GM18505 (cell line): ENCODE data around the gene LDB3.
"Not testable (repeated sequence)": the region's sequence is repeated elsewhere in the genome, so short reads cannot be mapped to it uniquely, and the experiment has no call there.

Source experiments
- ATAC-seq: cut with Tn5 transposase; IDR thresholded peaks from one replicate; pipeline ENCODE4 v1.9.1; 2021; ENCODE audit not compliant: unreplicated experiment
- POLR2A ChIP-seq: IDR thresholded peaks from 4 replicates; pipeline ENCODE4 v1.6.1; 2011; ENCODE audit warnings: borderline replicate concordance; ENCODE audit not compliant: insufficient read depth, insufficient read length; ENCODE audit errors: extremely low read depth

LDB3 gene, protein sequence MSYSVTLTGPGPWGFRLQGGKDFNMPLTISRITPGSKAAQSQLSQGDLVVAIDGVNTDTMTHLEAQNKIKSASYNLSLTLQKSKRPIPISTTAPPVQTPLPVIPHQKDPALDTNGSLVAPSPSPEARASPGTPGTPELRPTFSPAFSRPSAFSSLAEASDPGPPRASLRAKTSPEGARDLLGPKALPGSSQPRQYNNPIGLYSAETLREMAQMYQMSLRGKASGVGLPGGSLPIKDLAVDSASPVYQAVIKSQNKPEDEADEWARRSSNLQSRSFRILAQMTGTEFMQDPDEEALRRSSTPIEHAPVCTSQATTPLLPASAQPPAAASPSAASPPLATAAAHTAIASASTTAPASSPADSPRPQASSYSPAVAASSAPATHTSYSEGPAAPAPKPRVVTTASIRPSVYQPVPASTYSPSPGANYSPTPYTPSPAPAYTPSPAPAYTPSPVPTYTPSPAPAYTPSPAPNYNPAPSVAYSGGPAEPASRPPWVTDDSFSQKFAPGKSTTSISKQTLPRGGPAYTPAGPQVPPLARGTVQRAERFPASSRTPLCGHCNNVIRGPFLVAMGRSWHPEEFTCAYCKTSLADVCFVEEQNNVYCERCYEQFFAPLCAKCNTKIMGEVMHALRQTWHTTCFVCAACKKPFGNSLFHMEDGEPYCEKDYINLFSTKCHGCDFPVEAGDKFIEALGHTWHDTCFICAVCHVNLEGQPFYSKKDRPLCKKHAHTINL

DNA sequence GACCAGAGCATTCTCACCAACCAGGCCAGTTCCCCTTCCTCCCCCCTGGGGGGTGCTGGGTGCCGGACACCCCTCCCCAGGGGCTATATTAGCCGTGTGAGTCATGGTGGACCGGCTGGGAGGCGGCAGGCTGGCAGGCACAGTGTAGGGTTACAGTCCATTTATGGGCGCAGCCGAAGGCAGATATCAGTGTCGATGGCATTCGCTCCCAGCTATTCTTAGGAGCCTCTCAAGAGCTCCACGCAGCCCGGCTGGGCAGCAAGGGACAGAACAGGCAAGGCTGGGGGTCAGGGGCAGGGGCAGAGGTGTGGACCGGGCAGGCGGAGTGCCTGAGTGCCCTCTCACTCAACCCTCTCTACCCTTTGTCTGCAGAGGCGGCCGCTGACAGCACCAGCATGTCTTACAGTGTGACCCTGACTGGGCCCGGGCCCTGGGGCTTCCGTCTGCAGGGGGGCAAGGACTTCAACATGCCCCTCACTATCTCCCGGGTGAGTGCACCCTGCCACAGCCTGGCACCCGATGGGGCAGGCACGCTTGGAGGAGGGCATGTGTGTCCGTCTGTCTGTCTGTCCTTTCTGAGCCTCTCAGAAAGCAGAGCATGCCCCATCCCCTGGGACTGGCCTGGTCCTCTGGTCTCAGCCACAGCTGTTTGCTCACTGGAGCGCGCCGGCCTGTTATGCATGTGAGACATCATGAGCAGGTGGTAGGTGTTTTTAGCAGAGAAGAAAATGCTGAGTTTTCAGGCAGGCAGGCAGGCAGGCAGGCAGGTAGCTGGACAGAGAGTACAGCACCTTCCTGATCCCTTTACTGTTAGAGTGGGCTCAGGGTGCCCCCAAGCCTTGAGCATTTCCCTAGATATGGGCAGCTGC lies at the start of gene LDB3:
LDB3 (plus strand) TSS at position 215 of the 869 bp plus-strand sequence; CDS start at position 396, 181 bp downstream.
- ATAC-seq, result no peak
- no peak for TF ChIP-seq POLR2A

DNA sequence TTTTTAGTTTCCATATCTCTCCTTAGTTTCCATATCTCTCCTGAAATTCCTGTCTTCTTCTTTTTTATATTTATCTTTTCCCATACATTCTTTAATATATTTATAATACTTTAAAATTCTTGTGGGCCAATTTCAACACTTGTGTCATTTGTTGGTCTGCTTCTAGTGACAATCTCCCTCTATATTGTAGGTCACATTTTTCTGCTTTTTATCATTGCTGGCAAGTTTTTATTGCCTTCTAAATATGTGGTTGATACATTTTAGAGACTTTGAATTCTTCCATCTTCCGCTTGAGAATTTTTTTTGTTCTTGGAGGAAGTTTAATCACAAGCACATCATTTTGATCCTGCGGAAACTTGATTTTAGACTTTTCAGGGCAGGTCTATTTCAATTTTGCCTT lies 40.0 kb upstream of the LDB3 start:
- no peak for ATAC-seq
- no peak for TF ChIP-seq POLR2A

DNA sequence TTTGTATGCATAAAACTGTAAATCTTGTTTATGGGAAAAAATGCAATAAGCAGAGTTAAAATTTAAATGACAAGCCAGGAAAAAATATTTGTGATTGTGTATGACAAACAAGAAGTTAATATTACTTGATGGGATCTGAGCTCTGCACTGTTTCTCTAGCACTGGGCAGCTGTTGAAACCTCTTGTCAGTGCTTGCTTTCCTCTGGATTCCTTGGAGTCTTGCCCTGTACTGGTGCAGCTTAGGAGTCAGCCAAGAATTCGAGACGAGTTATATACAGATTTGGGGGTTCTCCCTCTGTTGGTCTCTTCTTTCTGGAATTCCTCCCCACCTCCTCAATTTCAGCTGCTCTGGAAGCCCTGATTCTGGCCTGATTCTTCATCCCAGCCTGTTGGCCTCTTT lies 38.2 kb upstream of the LDB3 start:
- TF ChIP-seq POLR2A, result no peak
- no peak for ATAC-seq

DNA sequence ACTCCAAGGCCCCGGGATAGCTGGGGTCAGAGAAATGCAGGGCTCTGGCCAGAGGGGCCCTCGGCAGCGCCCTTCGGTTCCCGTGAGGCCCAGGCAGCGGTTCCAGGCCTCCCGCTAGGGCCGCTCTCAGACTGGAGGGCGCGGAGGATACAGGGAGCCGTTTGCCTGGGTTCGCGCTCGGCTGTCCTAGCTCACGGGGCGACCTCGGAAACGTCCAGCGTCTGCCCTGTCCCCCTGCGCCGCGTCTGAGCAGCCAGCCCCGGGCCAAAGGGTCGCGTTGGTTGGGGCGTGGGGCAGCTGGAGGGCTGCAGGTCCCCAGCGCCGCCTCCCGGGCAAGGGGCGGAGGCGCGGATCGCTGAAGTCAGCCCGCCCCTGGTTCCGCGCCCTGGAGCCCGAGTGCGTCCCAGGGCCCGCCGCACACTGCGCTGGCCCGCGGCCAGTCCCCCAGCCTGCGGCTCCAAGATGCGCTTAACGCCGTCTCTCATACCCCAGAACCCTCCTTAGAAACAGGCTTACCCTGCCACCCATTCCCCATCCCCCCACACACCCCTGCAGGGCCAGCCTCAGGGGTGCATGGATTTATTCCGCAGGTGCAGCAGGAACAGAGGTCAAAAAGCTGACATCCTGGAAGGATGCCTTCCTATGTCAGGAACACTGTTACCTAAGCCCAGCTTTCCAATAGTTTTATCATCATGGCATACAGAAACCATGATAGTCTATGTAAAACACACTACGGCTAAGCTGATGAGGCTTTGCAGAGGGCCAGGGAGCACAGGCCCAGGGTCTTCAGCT lies 36.1 kb upstream of the LDB3 start:
- TF ChIP-seq POLR2A, result no peak
- no peak for ATAC-seq

DNA sequence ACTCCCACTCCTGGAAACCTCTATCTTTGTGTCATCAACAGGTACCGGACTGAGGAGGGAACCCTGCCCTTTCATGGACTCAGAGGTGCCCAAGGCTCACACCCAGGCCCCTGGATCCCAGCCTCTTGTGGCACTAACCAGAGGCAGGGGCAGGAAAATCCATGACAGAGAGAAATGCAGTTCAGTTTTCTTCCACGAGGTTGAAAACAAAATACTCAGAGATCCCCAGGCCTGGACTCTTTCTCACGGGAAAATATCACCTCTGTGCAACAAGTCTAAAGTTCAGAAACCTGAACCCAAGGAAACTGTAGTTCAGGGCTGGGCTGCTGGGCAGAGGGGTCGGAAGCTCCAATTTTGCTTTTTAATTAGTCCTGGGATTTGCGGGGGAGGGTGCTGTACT lies 35.4 kb upstream of the LDB3 start:
- no peak for ATAC-seq
- no peak for TF ChIP-seq POLR2A

DNA sequence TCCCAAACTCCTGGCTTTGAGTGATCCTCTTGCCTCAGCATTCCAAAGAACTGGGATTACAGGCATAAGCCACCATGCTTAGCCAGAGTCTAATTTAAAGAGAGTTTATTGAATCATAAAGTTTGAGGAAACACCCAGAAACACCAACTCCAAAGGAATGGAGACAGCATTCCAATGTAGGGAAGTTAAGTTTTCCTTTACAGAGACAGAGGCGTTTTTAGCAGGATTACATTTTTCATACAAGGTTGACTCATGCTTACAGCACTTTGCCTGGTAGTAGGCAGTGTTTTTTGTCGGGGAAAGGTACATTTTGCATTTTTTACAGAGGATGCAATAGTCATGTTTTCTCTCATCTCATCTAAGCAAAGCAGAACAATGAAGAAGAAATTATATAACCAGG lies 32.9 kb upstream of the LDB3 start:
- no peak for TF ChIP-seq POLR2A
- no peak for ATAC-seq

DNA sequence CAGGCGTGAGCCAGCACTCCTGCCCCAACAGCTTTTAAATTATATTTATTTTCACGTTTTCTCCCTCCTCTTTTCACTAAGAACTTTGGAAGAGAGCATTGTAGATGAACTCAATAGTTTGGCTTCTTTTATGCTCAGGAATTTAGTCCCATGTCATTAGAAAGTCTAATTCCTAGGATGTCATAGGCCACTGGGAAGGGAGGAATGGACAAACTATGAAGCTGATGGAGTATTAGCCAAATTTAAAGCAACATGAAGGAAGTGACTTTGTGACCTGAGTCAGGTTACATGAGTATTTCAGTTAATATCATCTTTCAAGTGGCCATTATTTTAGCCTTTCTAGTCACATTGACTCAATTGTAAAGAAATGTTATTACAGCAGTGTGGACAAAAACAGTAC lies 32.0 kb upstream of the LDB3 start:
- ATAC-seq, result no peak
- no peak for TF ChIP-seq POLR2A

DNA sequence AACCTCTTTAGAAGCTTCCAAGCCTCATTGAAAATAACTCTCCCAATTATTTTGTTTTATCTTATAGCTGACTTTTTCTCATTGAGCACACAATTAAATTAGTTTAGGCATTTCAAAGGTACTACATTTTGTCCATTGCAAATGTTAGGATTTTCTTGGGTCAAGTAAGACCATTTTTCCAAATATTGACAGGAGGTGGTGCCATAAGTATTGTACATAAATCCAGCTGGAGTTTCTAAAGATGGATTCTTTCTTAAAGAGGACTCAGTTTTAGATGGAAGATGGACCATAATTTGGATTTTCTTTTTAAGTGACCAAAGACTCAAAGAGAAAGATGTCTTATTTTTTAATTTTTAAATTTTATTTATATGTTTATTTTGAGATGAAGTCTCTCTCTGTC lies 26.3 kb upstream of the LDB3 start:
- no peak for ATAC-seq
- no peak for TF ChIP-seq POLR2A

DNA sequence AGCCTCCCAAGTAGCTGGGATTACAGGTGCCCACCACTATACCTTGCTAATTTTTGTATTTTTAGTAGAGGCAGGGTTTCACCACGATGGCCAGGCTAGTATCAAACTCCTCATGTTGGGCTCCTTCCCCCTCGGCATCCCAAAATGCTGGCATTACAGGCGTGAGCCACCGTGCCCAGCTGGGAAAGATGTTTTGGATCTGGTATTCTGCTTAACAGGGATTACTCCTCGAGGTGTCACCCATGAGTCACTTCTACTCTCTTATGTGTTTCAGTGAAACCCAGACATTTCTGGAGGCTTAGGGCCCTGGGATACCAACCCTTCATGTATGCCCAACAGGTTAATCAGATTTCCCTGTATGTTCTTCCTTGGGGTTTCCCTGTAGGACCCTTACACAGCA lies 25.8 kb upstream of the LDB3 start:
- ATAC-seq, result no peak
- TF ChIP-seq POLR2A, result no peak

DNA sequence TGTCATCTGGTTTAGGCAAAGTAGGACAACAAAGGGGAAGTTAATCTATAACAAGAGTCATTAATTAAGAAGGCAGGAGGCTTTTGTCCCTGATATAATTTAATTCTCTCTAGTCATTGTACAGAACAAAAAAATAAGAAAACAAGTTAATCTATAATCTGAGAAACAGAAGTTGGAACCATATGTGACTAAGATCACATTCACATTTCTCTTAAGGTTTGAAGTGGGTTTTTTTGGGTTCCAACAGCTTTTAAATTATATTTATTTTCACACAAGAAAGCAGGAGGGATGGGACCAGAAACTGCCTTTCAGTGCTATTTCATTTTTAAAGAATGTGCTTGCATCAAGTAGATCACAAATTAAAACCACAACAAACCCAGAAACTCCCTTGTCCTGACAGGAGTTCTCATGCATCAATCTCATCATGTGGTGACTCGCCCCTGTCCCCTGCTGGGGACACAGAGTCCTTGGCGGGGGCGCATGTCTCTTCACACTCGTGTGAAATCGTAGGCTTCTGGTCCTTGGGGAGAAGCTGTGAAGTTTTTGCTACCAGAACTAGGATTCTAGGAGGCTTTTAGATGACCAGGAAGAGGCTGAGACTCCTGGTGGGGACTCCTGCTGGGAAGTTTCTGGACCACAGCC lies 24.0 kb upstream of the LDB3 start:
- TF ChIP-seq POLR2A, result no peak
- ATAC-seq, result no peak

DNA sequence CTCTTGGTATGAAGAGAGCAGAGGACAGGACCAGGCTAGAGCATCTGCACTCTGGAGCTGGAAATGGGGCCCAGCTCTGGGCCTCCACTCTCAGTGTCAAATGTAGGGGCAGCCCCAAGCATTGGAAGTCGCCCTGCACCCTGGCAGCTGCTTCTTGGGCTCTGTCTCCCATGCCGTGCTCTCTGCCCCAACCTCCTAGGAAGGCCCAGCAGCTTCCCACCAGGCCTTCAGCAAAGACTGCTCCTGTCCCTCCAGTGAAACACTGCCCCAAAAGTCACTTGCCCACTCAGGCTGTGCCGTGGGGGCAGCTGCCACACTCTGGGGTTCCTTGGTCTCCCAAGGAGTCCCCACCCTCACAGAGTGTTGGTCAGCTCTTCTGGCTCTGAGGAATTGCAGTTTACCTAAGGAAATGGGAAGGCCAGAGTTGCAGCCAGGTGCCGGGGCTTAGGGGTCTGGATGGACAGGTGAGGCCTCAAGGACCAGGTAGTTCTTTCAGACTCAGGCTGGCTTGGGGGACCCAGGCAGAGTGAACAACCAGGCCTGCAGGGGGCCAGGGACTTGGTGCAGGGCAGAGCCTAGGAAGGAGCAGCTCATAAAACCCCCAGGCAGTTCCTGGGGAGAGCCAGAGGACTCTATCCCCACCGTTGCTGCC lies 23.4 kb upstream of the LDB3 start:
- TF ChIP-seq POLR2A, result no peak
- no peak for ATAC-seq

DNA sequence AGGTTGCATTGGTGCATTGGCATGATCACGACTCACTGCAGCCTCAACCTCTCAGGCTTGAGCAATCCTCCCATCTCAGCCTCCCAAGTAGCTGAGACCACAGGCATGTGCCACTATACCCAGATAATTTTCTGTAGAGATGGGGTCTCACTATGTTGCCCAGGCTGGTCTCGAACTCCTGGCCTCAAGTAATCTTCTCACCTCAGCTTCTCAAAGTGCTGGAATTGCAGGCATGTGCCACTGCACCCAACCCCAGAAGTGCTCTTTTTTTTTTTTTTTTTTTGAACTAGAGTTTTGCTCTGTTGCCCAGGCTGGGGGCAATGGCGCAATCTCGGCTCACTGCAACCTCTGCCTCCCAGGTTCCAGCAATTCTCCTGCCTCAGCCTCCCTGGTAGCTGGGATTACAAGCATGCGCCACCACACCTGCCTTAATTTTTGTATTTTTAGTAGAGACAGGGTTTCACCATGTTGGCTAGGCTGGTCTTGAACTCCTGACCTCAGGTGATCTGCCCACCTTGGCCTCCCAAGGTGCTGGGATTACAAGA lies 22.6 kb upstream of the LDB3 start:
- ATAC-seq, result not testable (repeated sequence)
